ENCODE results near the gene FAM107B.

DNA sequence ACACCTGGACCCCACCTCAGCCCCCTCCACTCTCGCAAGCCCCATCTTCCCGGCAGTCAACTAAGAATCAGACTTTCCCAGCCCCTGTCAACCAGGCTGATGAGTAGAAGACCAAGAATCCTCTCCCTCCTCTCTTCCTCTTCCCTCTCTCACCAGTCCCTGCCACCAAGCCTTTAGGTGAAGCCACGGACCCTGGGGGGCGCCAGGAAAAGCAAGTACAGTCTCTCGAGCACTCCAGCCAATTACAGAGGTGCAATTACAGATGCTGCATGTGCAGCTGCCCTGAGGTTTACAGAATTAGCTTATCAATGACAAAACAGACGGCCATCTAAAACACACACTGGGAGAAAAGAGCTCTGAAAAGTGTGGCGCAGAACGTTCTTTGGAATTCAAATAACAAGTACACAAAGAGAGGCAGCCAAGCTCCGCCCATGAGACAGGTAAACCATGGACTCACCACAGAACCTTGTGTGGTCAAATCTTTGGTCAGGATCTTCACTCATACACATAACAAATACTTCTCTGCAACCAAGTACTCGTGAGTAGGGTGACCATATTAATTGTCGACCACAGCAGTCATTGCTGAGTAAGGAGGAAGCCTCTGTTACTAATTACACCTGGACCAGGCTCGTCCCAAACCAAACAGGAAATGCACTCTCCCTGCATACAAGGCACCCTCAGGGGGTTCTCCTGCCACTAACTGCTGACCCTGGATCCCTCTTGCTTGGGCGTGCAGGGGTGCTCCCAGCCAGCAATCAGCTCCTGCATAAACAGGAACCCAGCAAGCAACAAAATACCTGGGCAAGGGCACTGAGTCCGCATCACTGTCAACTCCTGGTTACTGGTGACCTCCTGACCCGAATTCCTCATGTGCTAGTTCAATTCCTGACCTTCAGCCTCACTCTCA, 189.2 kb downstream of the FAM107B start:
- no peak for TF ChIP-seq GATA2 (IDR thresholded peaks at IDR 0.05; ENCODE audit: low read depth, low read length)
- TF ChIP-seq GATA3 (IDR thresholded peaks at IDR 0.05; ENCODE audit: low read depth, low read length) = no peak
